CD4-positive, alpha-beta T cell treated with Interleukin-6 for 4 hours (primary cell): ENCODE measurements around the gene FAM210A.
A peak's percentile ranks its signal among the peaks of the same experiment; 100 is the strongest.

Source experiments
- DNase-seq: peaks from one replicate; pipeline ENCODE4 v3.0.0-alpha.2; 2020; ENCODE audit warnings: mixed read lengths

The FAM210A gene

DNA sequence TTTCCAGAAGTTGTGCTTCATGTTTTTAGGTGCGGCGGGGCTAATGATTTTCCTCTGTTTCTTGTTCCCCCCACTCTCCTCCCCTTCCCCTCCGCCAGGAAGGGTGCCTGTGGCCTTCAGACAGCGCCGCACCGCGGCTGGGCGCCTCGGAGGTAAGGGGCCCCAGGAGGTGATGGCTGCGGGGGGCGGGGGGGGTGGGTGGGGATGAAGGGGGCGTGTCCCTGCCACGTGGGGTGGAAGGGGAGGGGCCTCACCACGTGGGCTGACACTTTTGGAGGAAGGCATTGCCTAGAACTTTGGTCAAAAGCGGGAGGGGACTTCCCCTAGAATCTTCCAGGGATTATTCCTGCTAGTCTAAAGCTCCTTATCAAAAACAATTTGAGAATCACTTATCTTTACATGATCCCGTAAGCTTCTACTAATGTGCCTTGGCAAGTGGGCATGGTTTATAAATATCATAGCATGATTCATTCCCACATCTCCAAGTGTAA lies 83.1 kb downstream of the FAM210A start:
- no peak for DNase-seq

GRCh38 chr18:13642440-13642827 lies 83.9 kb downstream of the FAM210A start:
- no peak for DNase-seq

DNA sequence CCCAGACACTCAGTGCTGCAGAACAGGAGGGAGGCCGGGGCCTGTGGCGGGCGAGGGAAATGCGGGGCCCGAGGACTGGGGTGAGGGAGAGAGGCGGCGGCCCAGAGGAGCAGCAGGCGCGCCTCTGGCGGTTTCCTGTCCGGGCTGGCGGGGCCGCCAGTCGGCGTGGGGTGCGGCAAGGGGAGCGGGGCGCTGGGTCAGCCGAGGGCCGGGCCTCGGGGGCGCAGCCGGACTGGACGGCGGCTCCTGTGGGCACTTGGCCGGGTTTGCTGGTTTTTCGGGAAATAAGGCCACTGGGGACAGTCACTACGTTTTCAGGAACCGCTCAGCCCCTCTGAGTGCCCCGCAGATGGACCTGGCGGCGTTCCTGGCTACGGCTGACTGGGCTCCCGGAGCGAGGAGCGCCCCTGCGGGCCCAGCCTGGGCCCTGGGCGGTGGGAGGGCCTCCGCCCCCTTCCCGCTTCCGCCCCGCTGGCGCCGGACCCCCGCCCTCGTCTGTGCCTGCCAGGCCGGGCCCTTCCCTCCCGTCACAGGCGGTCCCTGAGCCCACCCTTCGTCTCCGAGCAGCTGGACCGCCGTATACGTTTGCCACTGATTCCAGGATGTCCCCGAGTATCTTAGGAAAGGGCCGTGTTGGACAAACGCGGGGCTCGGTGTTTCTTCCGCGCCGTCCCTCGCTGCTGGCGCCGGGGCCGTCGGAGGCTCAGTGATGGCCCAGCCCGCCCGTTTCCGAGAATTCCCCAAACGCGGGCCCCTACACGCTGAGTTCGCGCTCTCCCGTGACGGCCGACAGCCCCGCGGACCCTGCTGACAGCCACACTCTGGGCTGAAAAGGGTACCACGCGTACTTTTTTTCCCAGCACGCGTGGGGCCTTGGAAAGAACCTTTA lies 84.6 kb downstream of the FAM210A start:
- DNase-seq, result no peak

- no peak for DNase-seq
These were observed 86.0 kb downstream of the FAM210A start for GRCh38 chr18:13640266-13640860.

- DNase-seq, result no peak
These were observed 87.4 kb downstream of the FAM210A start for GRCh38 chr18:13638719-13639595.

DNA sequence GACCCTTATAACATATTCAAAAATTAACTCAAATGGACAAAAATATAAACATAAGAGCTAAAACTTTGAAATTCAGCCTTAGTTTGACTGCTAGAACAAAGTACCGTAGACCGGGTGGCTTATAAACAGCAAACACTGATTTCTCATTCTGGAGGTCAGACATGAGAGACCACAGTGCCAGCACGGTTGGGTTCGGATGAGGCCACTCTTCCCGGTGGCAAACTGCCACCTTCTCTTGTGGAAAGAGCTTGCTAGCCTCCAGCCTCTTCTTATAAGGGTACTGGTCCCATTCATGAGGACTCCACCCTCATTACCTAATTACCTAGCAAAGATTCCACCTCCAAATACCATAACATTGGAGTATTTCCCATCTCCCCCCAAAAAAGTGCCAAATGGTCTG lies 91.3 kb downstream of the FAM210A start:
- DNase-seq, result no peak

DNA sequence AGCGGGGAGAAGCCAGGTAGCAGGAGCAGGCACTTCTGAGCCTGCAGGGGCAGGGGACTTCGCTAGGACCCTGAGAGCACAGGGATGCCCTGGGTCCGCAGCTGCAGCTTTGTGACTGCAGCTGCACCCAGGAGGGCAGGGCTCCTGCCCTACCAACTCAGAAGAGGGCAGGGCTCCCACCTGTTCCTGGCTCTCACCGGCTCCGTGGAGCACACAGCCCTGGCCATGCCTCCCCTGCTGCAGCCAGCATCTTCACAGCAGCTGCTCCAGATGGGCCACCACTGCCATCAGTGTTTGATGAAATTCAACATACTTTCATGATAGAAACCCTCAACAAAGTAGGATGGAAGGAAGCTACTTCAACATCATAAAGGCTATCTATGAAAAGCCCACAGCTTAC lies 92.7 kb downstream of the FAM210A start:
- DNase-seq, result no peak

GRCh38 chr18:13630716-13631268 lies 95.6 kb downstream of the FAM210A start:
- no peak for DNase-seq

DNA sequence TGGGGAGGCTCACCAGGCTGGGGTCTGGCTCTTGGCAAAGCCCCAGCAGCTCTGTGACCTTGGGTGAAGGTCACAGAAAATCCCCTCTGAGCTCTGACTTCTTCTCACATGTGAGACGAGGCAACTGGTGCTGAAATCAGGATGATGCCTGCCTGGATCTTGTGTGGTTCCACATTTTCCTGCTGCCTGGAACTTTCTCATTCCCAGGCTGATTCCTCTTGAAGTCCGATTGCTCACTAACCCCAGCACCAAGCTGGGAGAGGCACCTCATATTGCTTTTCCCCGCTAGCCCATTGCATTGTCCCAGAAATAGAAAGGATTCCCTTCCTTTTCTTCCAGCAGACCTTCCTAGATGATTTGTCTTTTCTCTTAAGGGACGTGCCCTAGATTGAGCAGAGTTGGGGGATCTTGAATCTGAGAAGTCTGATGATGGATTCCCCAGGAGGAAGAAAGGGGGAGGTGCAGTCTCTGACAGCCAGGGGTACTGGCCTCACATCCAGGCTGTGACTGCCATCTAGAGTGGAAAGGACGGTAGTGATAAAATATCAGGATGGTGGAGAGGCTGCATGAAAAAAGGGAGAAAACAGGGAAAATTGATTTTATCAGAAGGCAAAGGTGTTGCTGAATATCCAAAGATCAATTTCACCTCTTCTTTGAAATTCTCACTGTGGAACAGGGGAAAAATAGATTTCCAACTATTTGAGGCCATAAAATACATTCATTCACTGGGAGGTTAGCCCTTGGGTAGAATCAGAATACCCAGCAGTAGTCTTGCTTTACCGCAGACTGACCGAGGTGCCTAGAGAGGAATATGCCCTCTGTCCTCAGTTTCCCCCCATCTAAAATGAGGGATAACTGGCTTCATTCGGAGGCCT lies 96.3 kb downstream of the FAM210A start:
- peak; percentile 61 for DNase-seq

GRCh38 chr18:13628211-13628610 lies 98.1 kb downstream of the FAM210A start:
- DNase-seq, result no peak

DNA sequence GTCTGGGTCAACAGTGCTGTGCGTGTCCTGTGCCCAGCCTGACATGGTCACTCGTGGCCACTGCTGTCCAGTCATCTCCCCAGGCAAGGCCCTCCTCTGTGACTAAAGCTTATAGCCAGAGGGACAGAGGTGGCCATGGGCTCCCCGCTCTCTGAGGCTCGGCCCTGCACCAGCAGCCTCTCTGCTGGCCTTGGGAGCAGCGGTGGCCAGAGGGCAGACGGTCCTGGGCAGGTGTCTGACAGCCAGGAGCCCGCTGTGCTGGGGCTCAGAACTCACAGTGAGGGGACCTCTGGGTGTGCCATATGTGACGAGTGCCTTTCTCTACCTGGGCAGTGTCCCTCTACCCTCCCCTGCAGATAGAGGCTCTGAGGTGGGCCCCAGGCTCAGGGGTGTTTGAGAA lies 98.7 kb downstream of the FAM210A start:
- DNase-seq, result no peak

- DNase-seq, result no peak
These were observed 99.8 kb downstream of the FAM210A start for GRCh38 chr18:13626544-13626908.

DNA sequence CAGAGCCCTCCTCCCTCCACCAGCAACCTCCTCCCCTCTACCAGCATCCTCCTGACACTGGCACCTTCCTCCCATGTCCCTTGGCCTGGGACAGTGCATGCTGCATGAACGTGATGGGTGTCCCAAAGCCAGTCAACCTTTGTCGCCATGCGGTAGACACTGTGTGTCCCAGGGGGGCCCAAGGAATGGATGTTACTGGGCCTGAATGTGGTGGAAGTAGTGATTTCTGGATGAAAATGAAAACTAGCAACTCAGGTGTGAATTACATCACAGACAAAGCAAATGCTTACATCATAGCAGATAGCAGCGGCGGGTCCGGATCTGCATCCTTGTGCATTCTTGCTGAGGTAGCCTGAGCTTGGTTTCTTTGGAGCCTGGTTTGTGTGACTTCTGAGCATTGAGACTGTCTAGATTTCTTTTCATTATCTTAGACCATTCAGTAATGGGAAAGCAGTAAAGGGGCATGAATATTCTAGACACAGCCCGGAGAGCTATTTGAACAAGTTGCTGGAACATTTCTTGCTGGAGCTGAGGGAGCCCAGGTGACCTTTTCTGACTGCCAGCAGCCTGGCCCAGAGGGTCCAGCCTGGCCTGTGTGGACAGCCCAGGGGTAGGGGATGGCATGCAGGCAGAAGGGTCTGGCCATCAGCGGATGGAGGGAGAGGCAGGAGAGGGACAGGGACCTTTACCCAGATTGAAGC lies 100.4 kb downstream of the FAM210A start:
- DNase-seq, result no peak

- no peak for DNase-seq
These were observed 101.0 kb downstream of the FAM210A start for GRCh38 chr18:13625355-13625754.

- DNase-seq, result no peak
These were observed 101.7 kb downstream of the FAM210A start for GRCh38 chr18:13624563-13625237.

DNA sequence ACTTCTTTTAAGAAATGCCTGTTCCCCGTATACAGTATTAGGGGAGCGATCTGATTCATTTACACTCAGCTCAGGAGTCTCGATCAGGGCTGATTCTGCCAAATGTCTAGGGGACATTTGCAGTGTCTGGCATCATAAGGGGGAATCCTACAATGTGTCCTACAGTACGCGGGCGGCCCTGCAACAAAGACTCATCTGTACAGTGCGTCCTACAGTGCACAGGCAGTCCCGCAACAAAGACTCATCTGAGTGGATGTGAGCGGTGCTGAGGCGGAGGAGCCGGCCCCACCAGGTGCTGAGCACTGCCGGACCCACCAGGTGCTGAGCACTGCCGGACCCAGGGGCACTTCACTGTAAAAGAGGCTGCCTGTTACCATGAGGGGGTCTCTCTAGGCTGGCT lies 102.5 kb downstream of the FAM210A start:
- no peak for DNase-seq

GRCh38 chr18:13623348-13623747 lies 103.0 kb downstream of the FAM210A start:
- no peak for DNase-seq

- DNase-seq, result no peak
These were observed 103.6 kb downstream of the FAM210A start for GRCh38 chr18:13622751-13623150.

DNA sequence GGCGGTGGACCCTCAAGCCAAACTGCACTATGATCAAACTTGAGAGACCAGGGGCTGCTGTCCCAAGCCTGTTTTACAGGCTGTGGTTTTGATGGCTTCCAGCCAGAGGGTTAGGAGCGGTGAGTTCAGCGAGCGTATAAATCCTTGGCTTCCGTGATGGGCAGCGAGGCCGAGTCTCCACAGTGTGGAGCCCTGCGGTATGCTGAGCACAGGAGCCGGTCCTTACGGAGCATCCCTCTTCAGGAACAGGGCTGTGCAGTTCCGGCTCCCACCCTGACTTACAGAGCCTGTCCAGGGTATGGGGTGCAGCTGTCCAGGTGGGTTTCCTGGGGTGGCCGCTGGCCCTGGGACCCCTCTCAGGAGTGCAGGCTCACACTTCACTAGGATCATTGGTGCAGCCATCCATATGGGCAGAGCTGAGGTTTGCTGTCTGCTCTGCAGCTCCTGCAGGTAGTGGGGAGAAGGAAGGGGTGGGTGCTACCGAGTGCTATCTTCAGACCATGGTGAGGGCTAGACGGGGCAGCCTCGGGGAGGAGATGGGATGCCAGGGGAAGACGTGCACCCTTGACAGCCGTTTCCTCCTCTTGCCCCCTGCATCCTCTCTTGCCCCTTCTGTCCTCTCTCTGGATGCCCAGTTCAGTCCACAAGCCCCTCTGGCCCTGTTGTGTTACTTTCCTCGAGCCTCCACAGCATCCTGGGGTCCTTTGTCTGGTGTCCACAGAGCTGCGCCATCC lies 104.3 kb downstream of the FAM210A start:
- no peak for DNase-seq

GRCh38 chr18:13621446-13621849 lies 104.9 kb downstream of the FAM210A start:
- no peak for DNase-seq
